Small intestine (tissue), 7 donors: ENCODE measurements around the gene SLC16A13. TPM values are rescaled to one million over a fixed set of nuclear protein-coding genes. Genes with fewer than 3 reads are reported as not detected.

ENCODE experiments used
- DNase-seq, 2 donors: peaks; one replicate each; pipeline versions ENCODE4 v3.0.0 to v3.0.0-alpha.2; 2013
- FAIRE-seq: peaks from 2 replicates; lab custom pipeline; 2012; peaks lifted over from hg19 to GRCh38; lab: Jason Lieb, UNC
- H3K27ac ChIP-seq, 3 donors: one replicate each; pipeline ENCODE4 v1.5.1; 2013; ENCODE audit warnings: low read length in 2 of 3, mild to moderate bottlenecking in 2 of 3, control low read depth in 1 of 3, inconsistent platforms in 1 of 3, low read depth in 1 of 3, moderate library complexity in 1 of 3
- H3K27me3 ChIP-seq, 3 donors: one replicate each; pipeline ENCODE4 v1.6.1; 2013; ENCODE audit warnings: low read length in 3 of 3, inconsistent platforms in 1 of 3; ENCODE audit not compliant: control insufficient read depth in 3 of 3, insufficient read depth in 3 of 3
- H3K36me3 ChIP-seq, 3 donors: one replicate each; pipeline ENCODE4 v1.6.1; 2013; ENCODE audit warnings: low read length in 3 of 3, inconsistent platforms in 1 of 3, low read depth in 1 of 3, mild to moderate bottlenecking in 1 of 3, moderate library complexity in 1 of 3; ENCODE audit not compliant: control insufficient read depth in 3 of 3, insufficient read depth in 2 of 3
- H3K4me1 ChIP-seq, 3 donors: one replicate each; pipeline ENCODE4 v1.6.1; 2013; ENCODE audit warnings: low read length in 2 of 3, inconsistent platforms in 1 of 3, low read depth in 1 of 3, mild to moderate bottlenecking in 1 of 3, moderate library complexity in 1 of 3; ENCODE audit not compliant: control insufficient read depth in 3 of 3, insufficient read depth in 2 of 3
- H3K4me3 ChIP-seq, 3 donors: one replicate each; pipeline ENCODE4 v1.5.1; 2013; ENCODE audit warnings: low read length in 3 of 3, control low read depth in 1 of 3, inconsistent platforms in 1 of 3, low read depth in 1 of 3, mild to moderate bottlenecking in 1 of 3, moderate library complexity in 1 of 3
- H3K9me3 ChIP-seq, 2 donors: one replicate each; pipeline ENCODE4 v1.6.1; 2013; ENCODE audit warnings: low read depth in 1 of 2, low read length in 1 of 2; ENCODE audit not compliant: control insufficient read depth in 2 of 2, insufficient read depth in 1 of 2
- WGBS, 3 donors: extraction: QIAGEN DNeasy Blood & Tissue Kit; methylation state at CpG; one replicate each; pipeline ENCODE4 v1.1.7; 2013; 5-methylcytosine and 5-hydroxymethylcytosine counted together
- polyA plus RNA-seq, 4 donors: library from polyadenylated mRNA; stranded (reverse) in 3 of 4; unstranded in 1 of 4; fragments of 200-250 nt in 3 of 4; fragments of 120-200 nt in 1 of 4; gene quantifications; one replicate each; pipeline versions ENCODE4 v1.2.1 to v1.2.3, GENCODE V29; 2013
- donor health status: healthy with polysubstance abuse.
- donor health status: control.
- donor health status: control.
- donor health status: Bipolar disorder and iron deficiency.
- donor health status: healthy.

SLC16A13 gene
- polyA plus RNA-seq, 4 donors, result 1.8 to 11.2 (median 5.0) TPM

GRCh38 chr17:6996256-6997011 lies 39.4 kb upstream of the SLC16A13 start:
- Histone ChIP-seq H3K36me3 (peaks cover 7 to 36% (median 12%) of the 10 kb centered on the region in 3 donors), H3K4me1 (peaks cover 0 to 8% (median 3%) of the 10 kb centered on the region in 3 donors), H3K9me3 (no peaks in the 10 kb centered on the region), H3K27me3 (peaks cover 0 to 22% (median 0%) of the 10 kb centered on the region in 3 donors), H3K27ac (no peak overlapping the region), H3K4me3 (no peak overlapping the region)
- DNase-seq, result no peak
- no peak for FAIRE-seq
- WGBS, 3 donors, result 62 to 88% (median 82%) methylated on average over 42 to 58 of the region's 58 CpGs

DNA sequence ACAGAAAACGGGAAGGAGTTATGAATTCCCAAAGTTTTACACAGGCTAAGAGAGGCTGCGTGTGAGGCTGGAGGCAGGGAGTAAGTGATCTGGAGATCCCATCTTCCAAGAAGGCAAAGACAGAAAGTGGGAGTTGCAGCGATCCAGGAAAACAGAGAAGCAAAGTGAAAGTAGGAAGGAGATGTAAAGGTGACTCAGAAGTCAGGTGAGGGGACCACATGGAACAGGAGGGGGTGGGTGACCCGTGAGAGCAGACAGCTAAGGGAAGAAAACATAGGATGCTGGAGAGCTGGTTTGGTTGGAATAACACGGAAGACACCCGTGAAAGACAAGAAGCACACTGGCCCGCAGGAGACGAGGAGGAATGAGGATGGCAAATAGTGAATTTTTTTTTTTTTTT lies 38.6 kb upstream of the SLC16A13 start:
- Histone ChIP-seq H3K27me3 (peaks cover 0 to 22% (median 0%) of the 10 kb centered on the region in 3 donors), H3K27ac (no peak overlapping the region), H3K36me3 (peaks cover 12 to 40% (median 15%) of the 10 kb centered on the region in 3 donors), H3K4me3 (no peak overlapping the region), H3K9me3 (no peaks in the 10 kb centered on the region), H3K4me1 (peaks cover 0 to 8% (median 3%) of the 10 kb centered on the region in 3 donors)
- WGBS, 3 donors, result 81 to 89% (median 82%) methylated on average over 8 of the region's 8 CpGs
- DNase-seq (no peak), FAIRE-seq (no peak)

- H3K4me3 ChIP-seq, result no peak overlapping the region
- H3K4me1 ChIP-seq, result peaks cover 0 to 8% (median 3%) of the 10 kb centered on the region in 3 donors
- peaks cover 0 to 22% (median 0%) of the 10 kb centered on the region in 3 donors for H3K27me3 ChIP-seq
- no peaks in the 10 kb centered on the region for H3K9me3 ChIP-seq
- no peak overlapping the region for H3K27ac ChIP-seq
- no peak for FAIRE-seq
- WGBS, 3 donors, result 76 to 82% (median 76%) methylated on average over 11 of the region's 11 CpGs
- no peak for DNase-seq
- H3K36me3 ChIP-seq, result peaks cover 12 to 50% (median 20%) of the 10 kb centered on the region in 3 donors
Observed at GRCh38 chr17:6998855-6999508, 36.8 kb upstream of the SLC16A13 start.

GRCh38 chr17:7001318-7001961 lies 34.4 kb upstream of the SLC16A13 start:
- Histone ChIP-seq H3K4me1 (no peaks in the 10 kb centered on the region), H3K9me3 (no peaks in the 10 kb centered on the region), H3K27ac (peak overlapping the region in 1 of 3 donors; percentile 61), H3K4me3 (no peak overlapping the region), H3K27me3 (peaks cover 0 to 7% (median 0%) of the 10 kb centered on the region in 3 donors), H3K36me3 (peaks cover 12 to 56% (median 20%) of the 10 kb centered on the region in 3 donors)
- WGBS, 3 donors, result 70 to 85% (median 70%) methylated on average over 10 of the region's 10 CpGs
- DNase-seq (peak in 1 of 2 donors; percentile 63), FAIRE-seq (no peak)

GRCh38 chr17:7002288-7003047 lies 33.3 kb upstream of the SLC16A13 start:
- DNase-seq (no peak), FAIRE-seq (no peak)
- no peaks in the 10 kb centered on the region for H3K9me3 ChIP-seq
- WGBS, 3 donors, result 82 to 93% (median 87%) methylated on average over 6 of the region's 6 CpGs
- H3K27me3 ChIP-seq, result no peaks in the 10 kb centered on the region
- H3K4me1 ChIP-seq, result no peaks in the 10 kb centered on the region
- H3K36me3 ChIP-seq, result peaks cover 10 to 57% (median 20%) of the 10 kb centered on the region in 3 donors
- H3K27ac ChIP-seq, result no peak overlapping the region
- H3K4me3 ChIP-seq, result no peak overlapping the region

GRCh38 chr17:7003745-7004144 lies 32.1 kb upstream of the SLC16A13 start:
- Histone ChIP-seq H3K9me3 (no peaks in the 10 kb centered on the region), H3K27me3 (no peaks in the 10 kb centered on the region), H3K27ac (no peak overlapping the region), H3K4me1 (no peaks in the 10 kb centered on the region), H3K36me3 (peaks cover 10 to 55% (median 20%) of the 10 kb centered on the region in 3 donors), H3K4me3 (no peak overlapping the region)
- no peak for DNase-seq
- FAIRE-seq, result no peak
- 81 to 95% (median 91%) methylated on average over 2 of the region's 2 CpGs for WGBS, 3 donors

DNA sequence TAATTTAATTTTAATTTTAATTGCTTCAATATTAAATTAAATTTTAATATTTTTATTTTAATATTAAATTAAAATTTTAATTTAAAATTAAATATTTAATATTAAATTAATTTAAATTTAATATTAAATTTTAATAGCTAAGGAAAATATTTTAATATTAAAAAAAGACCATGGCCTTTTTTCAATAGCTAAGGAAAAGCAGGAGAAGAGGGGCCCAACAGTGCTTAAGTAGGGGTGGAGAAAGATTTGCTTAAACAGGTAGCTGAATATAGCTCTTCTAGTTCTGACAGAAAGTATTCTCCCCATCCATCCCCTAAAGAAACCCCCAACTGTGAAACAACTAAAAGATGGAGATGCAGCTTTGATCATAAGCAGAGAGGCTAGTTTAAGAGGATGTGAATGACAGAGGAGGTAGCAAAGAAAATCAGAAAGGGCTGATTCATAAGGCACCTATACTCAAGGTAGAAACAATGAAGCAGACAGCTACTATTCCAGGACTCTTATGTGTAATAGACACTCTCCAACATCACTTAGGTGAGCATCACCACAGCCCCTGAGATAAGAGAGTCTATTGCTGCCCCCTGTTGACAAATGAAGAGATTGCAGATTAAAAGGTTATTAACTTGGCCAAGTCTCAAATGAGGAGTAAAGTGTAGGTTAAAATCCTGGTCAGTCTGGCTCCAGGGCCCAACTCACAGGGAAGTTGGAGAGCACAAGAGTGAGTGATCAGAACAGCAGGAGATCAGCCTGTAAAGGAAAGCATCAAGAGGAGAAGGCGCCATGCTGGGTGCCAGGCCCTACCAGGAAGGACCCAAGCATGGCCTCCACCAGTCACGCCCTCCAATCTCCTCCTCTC lies 31.2 kb upstream of the SLC16A13 start:
- Histone ChIP-seq H3K4me1 (no peaks in the 10 kb centered on the region), H3K27me3 (no peaks in the 10 kb centered on the region), H3K4me3 (no peak overlapping the region), H3K36me3 (peaks cover 9 to 47% (median 18%) of the 10 kb centered on the region in 3 donors), H3K27ac (no peak overlapping the region), H3K9me3 (no peaks in the 10 kb centered on the region)
- peak; percentile 75 to 79 for DNase-seq
- 85 to 93% (median 88%) methylated on average over 2 of the region's 2 CpGs for WGBS, 3 donors
- FAIRE-seq, result no peak
